ENCODE measurements around the gene DPH1.
"Not testable (repeated sequence)": the region's sequence is repeated elsewhere in the genome, so short reads cannot be mapped to it uniquely, and the experiment has no call there.

DPH1 gene

DNA sequence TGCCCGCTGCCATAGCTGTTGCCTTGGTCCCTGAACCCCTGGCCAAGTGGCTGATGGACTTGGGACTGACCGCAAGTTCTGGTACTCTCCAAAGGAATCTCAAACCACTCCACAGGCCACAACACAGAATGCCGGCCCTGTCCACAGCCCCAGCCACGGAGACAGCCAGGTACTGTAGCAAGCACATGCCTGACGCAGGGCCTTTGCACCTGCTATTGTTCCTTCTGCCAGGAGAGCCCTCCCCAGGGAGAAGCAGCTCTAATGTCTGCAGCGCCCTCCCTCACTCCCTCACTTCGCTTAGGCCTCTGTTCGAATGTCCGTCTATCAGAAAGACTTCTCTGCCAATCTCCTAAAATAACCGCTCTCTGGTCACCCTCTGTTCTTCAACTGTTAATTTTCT lies 20.2 kb upstream of the DPH1 start:
- DNase-seq = no peak

DNA sequence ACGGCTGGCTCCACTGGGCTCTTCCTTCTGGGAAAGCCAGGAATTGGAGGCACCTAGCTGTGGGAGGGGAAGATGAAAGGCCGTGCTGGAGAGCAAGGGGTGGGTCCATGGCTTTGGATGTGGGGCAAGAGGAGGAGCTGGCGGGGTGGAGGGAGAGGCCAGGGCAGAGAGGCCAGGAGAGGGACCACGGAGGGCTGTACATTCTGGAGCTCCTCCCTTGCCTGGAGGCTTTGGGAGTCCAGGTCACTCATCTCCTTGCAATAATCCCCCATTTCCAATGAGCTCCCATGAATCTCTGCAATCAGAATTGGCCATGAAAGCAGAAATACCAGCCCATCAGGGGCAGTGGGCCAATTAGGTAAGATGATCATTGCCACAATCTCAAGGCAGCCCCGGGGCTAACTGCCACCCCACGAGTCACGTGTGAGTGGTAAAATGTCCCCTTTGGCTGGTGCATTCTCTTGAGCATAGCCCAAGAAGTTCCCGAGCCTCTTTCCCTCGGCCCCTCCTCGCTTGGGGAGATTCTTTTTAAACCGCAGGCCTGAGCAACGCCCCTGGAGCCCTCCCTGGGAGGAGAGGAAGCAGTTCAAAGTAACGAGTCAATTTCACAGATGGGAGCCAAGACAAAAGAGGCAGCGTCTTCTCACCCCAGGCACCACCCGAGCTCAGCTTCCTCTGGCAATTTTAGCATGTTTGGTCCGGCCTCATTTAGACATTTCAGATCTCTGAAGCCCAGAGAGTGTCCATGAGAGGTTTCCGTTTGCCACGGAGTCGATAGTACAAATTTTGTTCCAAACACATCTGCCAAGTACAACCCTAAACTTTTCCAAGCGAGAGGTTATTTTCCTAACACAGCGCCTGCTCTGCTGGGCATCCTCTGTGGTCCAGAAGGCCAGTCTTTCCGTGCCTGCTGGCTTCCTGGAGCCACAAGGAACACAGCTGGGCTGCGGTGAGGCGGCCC lies 18.3 kb upstream of the DPH1 start:
- DNase-seq = no peak

DNA sequence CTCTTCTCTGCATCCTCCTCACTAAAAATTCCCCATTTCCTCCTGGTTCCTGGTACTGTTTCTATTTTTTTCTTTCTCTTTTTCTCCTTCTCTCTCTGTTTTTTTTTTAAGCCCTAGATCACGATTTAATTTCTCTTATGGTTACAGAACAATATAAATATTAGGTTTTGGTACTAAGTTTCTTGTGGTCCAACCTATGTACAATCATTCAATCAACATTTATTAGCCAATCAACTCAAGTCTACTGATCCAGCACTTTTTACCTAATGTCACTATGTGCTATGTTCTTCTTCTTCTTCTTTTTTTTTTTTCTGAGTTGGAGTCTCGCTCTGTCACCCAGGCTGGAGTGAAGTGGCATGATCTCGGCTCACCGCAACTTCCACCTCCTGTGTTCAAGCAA lies 17.5 kb upstream of the DPH1 start:
- no peak for DNase-seq

- not testable (repeated sequence) for DNase-seq
Observed at GRCh38 chr17:2013220-2013993, 16.5 kb upstream of the DPH1 start.

DNA sequence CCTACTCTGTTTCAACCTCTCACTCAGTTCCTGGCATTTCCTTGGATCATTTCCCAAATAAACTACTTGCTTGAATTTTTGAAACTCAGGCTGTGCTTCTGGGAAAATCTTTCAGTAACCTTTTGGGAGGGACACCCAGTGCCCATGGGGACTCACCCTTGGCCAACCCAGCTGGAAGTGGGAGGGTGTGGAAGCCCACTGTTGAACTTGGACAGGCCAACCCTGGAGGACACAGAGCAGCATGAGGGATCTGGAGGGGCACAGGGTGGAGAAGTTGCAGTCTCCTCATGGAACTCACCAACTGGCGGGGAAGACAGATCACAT lies 16.0 kb upstream of the DPH1 start:
- DNase-seq = no peak

GRCh38 chr17:2015314-2015713 lies 14.6 kb upstream of the DPH1 start:
- no peak for DNase-seq

- no peak for DNase-seq
Observed at GRCh38 chr17:2016494-2016893, 13.5 kb upstream of the DPH1 start.

DNA sequence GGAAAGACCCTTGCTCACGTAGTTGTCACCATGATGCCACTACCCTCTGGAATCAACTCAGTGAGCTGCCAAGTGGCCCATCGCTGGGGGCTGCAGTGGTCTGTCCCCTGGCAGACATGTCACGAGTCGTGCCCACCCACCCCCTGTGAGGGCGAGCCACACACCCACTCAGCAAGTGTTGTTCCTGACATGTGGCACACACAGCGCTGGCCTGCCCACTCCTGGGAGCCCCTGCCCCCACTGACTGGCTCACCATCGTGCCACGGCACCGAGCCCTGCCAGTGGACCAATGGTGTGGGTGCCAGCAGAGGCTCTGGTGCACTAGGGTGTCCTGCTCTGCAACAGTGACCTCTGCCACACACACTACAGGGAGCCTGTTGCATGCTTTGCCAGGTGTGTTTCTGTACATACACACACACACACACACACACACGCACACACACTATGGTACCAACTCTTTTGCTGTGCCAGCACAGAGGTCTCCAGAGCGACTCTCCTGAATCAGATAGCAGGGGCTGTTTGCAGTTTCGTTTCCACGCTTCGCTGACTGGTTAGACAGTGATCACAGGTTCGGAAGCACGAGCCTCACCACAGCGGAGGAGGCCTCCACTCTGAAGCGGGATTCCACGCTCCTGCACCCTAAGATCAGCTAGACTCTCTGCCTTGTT lies 12.5 kb upstream of the DPH1 start:
- no peak for DNase-seq

DNA sequence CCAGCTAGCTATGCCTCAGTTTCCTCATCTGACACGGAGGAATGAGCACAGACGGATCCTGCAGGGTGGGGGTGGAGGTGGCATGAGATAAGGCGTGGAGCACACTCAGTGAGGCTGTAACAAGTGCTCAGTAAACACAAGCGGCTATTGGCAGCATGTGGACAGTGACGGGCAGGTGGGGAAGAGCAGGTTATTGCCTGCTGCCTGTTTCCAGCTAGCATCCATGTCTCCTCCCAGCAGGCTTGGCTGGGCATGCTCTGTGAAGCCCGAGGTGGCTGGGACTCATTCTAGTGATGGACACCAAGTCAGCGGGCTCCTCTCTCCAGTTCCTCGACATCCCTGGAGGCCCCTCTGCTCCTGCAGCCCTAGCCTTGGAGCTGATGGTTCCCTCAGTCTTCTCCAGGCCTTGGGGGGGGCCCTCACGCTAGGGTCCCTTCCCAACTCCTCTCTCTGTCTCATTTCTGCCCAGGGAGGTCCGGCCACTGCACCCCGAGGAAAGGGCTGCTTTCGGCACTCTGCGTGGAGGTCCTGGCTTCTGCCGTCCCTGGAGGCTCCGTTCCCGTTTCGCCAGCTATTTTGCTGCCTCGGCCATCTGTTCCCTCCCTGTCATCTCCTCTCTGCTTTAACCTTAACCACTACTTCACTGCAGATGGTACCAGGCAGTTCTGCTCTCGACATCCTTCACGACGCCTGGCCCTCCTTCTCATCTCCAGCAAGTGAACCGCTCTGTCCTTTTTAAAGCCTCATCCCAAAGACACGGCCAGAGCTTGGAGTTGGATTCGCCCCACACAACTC lies 11.0 kb upstream of the DPH1 start:
- DNase-seq = no peak

- no peak for DNase-seq
Observed at GRCh38 chr17:2019723-2020122, 10.2 kb upstream of the DPH1 start.

DNA sequence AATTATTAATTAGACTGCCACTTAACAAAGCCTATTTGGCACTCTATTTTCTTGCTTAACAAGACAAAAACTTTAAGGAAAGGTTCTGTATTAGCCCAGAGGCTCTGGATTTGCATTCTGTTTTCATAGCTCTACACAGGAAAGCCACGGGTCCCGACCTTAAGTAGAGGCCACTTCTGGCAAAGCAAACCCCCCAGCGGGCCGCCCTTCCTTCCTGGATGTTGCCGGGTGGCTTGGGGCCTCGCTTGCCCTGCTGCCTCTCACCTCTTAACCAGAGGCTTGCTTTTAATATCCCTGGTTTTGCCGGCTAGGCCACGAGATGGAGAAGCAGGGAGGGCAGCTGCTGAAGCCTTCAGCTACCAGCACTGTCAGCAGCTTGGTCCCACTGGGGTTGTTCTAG lies 9.2 kb upstream of the DPH1 start:
- DNase-seq = no peak

DNA sequence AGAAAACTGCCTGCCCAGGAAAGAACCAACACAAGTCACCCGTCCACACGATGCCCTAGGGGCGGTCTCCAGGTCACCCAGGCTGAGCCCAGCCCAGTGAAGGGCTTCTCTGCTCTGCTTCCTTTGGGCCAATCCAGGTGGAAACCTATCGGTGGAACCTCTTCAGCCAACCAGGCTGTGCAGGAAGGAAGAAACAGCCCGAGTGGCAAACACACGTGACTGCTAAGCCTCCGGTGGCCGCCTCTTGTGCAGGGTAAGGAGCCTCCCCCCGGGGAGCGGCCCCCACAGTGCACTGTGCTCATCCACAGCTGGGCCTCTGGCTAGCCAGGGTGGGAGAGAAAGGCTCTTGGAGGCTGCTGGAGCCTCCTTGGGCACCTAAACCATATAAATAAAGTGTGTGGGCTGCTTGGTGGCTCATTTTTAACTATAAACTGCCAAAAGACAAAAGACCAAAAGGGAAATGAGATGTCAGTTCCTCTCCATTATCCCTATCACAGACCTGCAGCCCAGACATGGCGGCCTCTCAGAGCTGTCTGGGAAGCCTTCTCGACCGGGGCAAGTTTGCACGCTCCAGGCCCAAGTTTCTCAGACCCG lies 7.2 kb upstream of the DPH1 start:
- no peak for DNase-seq

GRCh38 chr17:2023256-2023655 lies 6.7 kb upstream of the DPH1 start:
- DNase-seq = no peak

DNA sequence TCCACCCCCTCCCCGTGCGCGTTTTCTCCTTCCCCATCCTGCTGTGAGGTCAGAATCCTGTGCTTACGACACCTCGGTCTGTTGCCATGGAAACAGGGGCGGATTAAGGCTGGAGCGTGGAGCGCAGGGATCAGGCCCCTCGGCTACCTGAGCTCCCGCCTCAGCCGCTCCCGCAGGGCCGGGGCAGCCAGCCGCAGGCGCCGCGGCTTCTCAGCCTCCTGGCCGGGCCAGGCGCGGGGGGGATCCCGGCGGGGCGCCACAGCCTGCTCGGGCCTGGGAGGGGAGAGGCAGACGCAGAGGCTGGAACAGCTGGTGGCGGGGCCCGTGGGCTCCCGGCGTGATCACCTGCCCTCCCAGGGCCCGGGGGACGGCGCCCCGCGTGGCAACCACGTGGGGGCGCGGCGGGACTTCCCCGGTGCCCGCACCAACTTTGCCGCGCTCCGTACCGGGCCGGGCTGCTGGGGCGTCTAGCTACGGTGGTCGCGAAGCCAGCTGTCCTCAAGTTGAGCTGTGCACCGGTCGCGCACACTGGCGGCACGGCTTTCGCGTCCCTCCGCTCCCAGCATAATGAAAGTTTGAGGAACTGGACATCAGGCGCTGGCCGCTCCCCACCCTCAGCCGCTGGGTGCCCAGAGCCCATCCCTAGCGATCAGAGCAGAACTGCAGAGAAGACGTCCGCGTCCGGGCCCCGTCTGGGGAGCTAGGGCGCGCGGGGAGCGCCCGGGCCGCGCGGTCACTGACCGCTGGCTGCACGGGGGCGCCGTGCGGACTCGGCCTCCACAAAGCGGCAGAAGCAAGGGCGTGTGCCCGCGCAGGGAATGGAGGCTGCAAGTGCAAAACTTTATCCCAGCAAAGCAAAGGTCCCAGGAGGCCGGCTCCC lies 6.0 kb upstream of the DPH1 start:
- no peak for DNase-seq

DNA sequence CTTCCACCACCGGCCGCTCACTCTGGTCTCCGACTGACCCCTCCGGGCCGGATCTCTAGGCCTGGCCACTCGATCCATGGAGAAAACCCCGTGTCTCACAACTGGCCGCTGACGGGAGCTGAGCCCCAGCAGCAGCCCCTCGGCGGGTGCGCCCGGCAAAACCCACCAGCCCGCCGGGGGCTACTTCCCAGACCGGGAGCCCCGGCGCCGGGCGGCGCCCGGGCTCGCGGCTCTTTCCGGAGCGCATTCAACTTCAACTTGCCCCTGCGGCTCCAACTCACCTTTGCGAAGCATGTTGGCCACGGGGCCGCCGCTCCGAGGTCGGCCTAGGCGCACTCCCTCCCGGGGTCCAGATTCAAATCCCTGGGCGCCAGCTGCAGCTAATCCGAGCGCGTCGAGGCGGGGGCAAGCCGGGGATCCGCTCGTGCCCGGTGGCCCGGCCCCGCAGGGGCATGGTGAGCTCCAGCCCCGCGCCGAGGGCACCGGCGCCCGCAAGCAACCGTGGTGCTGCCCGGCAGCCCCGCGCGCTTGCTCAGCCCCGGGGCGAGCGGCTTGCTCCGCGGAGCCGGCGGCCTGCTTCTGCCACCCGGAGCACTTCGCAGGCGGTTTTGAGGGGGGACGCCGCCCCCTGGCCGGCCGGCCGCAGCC lies 5.3 kb upstream of the DPH1 start:
- no peak for DNase-seq

DNA sequence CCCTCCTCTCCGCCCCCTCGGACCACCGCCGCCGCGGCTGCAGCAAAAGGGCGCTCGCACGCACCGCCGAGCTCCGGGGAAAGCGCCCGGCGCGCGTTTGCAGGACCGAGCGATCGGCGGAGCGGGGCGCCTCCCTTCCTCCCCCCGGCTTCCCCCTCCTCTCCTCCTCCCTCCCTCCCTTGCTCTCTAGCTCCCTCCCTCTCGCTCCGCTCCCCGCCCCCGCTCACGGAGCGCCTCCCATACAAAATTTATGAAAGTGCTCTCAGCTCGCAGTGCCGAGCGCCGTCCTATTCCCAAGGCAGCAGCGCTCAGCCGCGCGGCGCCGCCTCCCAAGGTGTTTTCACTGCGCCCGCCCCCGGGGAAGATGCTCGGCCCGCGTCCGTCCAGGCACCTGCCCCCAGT lies 4.7 kb upstream of the DPH1 start, which contains the start of gene RTN4RL1:
TSS of gene RTN4RL1 (minus strand) at position 115 of the 402 bp plus-strand sequence. CDS start 469 bp downstream, outside the sequence.
- DNase-seq = no peak

DNA sequence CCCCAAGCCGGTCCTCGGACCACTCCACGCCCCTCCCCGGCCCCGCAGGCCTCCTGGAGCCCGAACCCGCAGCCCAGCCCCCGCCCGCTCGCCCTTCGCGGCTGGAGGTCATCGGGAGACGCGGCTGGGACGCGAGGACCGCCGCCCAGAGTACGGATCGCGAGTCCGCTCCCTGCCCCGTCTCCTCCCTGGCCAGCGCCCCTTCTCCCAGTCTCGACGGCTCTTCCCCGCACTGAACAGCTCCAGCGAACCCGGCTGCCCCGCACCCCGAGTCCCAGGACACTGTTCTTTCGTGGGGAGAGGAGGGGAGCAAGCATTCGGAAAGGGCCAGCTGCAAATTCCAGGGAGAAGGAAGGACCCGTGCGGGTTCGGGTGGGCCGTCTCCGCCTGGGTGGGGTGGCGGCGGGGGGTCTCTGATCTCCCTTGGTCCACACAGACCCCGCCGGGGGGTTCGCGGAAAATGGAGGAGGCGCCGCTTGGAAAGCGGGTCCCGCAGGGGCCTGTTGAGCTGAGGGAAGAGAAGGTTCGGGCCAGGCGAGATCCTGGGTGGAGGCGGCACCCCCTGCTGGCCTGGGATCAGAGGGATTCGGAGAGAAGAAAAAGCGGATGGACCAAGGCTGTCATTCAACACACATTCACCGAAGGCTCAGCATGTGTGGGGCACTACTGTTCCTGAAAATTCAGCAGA lies 4.2 kb upstream of the DPH1 start:
- DNase-seq = no peak

DNA sequence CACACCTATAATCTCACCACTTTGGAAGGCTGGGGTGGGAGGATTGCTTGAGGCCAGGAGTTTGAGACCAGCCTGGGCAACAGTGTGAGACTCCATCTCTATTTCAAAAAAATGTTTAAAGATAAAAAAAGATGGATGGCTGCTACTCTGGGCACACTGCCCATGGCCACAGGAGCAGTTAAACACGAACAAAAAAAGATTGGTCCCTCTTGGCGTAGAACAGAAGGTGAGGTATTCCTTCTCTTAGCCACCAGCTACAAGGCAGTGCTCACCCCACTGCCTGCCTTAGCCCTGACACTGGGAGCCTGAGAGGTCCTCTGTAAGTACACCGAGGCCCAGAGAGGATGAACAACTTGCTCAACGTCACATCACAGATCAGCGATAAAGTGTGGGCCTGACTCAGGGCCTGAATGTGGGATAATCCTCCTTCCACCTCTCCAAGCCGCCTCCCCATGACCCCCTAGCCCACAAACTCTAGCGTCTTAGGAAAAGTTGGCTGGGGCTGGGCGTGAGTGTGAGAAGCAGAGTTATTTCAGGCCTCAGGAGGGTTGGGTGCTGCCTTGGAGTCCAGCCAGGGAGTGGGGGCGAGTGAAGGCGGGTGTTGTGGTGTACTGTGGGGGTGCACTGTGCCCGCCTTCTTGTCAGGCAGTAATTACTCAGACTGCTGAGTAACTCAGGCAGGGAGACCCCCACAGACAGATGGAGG lies 2.3 kb upstream of the DPH1 start:
- DNase-seq = no peak

DNA sequence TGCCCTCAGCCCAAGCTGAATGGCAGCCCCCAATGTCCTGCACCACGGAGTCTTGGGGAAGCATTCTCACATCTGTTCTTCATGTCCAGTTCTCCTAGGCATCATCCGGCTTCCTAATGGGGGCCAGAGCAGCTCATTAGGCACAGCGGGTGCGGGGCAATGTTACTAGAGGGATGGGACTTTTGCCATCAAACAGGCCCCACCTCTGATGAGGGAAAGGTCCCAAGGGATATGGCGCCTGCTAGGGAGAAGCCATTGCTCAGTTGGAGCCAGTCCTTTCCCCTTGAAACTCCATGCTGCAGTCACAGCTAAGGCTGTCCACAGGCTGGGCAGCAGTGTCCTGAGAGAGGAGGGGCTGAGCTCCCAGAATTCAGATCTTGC lies 1.7 kb upstream of the DPH1 start:
- DNase-seq = no peak

GRCh38 chr17:2028737-2029136 lies 1.2 kb upstream of the DPH1 start:
- no peak for DNase-seq
